SK-N-SH (cell line): ENCODE data around the gene ARMC8. TPM values are rescaled to one million over a fixed set of nuclear protein-coding genes. Genes with fewer than 3 reads are reported as not detected.

Source experiments
- CTCF ChIA-PET: fragments of 300-600, 350-600 bp; formaldehyde crosslinking; extraction: SDS; loops from one replicate; lab custom pipeline; 2021; lab: Yijun Ruan, JAX
- POLR2A ChIA-PET: fragments of 350-600 bp; sonication (Branson Sonifier 250); formaldehyde crosslinking; extraction: SDS; loops from one replicate; lab custom pipeline; 2020; ENCODE audit warnings: antibody characterized with exemption, inconsistent platforms; lab: Yijun Ruan, JAX
- DNase-seq: peaks from one replicate; pipeline ENCODE4 v3.0.0; 2012
- H2AFZ ChIP-seq: fragments of 200-600 bp; sonication (generic); 2 replicates; pipeline ENCODE4 v1.8.1; 2016; ENCODE audit warnings: antibody characterized with exemption, mild to moderate bottlenecking, low read depth
- H3F3A ChIP-seq: fragments of 200-600 bp; sonication (generic); replicated peaks from 2 replicates; pipeline ENCODE3; 2016; ENCODE audit warnings: antibody characterized with exemption, mild to moderate bottlenecking; ENCODE audit not compliant: insufficient read depth
- H3K27ac ChIP-seq, 2 experiments: fragments of 200-500 bp in 1 of 2; fragments of 200-600 bp in 1 of 2; sonication (Bioruptor generic) in 1 of 2; sonication (generic), shearing (Covaris generic) in 1 of 2; 2 replicates each; pipeline versions ENCODE4 v1.5.1 to v1.6.1; 2014 to 2016; ENCODE audit warnings: low read depth in 2 of 2, inconsistent platforms in 1 of 2, low read length in 1 of 2, mild to moderate bottlenecking in 1 of 2, mixed read lengths in 1 of 2
- H3K27me3 ChIP-seq: fragments of 200-600 bp; sonication (generic), shearing (Covaris generic); 2 replicates; pipeline ENCODE4 v1.6.1; 2016; ENCODE audit warnings: mixed run types; ENCODE audit not compliant: insufficient read depth
- H3K36me3 ChIP-seq, 2 experiments: fragments of 200-500 bp in 1 of 2; fragments of 200-600 bp in 1 of 2; sonication (Bioruptor generic) in 1 of 2; sonication (generic) in 1 of 2; replicated peaks in 1 of 2; 2 replicates each; pipeline versions ENCODE3 to v1.5.1; 2014 to 2016; ENCODE audit warnings: low read length in 1 of 2, mild to moderate bottlenecking in 1 of 2; ENCODE audit not compliant: insufficient read depth in 2 of 2, control insufficient read depth in 1 of 2
- H3K4me1 ChIP-seq, 2 experiments: fragments of 200-500 bp in 1 of 2; fragments of 200-600 bp in 1 of 2; sonication (Bioruptor generic) in 1 of 2; sonication (generic), shearing (Covaris generic) in 1 of 2; 2 replicates each; pipeline versions ENCODE4 v1.5.1 to v1.6.1; 2014 to 2016; ENCODE audit warnings: low read depth in 1 of 2, low read length in 1 of 2, mixed run types in 1 of 2; ENCODE audit not compliant: insufficient read depth in 2 of 2, control insufficient read depth in 1 of 2
- H3K4me2 ChIP-seq: fragments of 200-600 bp; sonication (generic), shearing (Covaris generic); 2 replicates; pipeline ENCODE4 v1.6.1; 2017; ENCODE audit warnings: mixed run types
- H3K4me3 ChIP-seq, 2 experiments: fragments of 200-500 bp in 1 of 2; fragments of 200-600 bp in 1 of 2; sonication (Bioruptor generic) in 1 of 2; sonication (generic), shearing (Covaris generic) in 1 of 2; 2 replicates each; pipeline versions ENCODE4 v1.5.1 to v1.8.1; 2014 to 2016; ENCODE audit warnings: low read depth in 2 of 2, inconsistent platforms in 1 of 2, low read length in 1 of 2, mild to moderate bottlenecking in 1 of 2, mixed read lengths in 1 of 2, moderate library complexity in 1 of 2
- H3K79me2 ChIP-seq: fragments of 200-600 bp; sonication (generic); 2 replicates; pipeline ENCODE4 v1.8.1; 2017; ENCODE audit warnings: mild to moderate bottlenecking; ENCODE audit not compliant: insufficient read depth
- H3K9ac ChIP-seq: fragments of 200-600 bp; sonication (generic); 2 replicates; pipeline ENCODE4 v1.6.1; 2017; ENCODE audit warnings: mixed run types
- H3K9me2 ChIP-seq: fragments of 200-600 bp; sonication (generic); 2 replicates; pipeline ENCODE4 v1.6.1; 2017; ENCODE audit warnings: mixed run types
- H3K9me3 ChIP-seq: fragments of 200-600 bp; sonication (generic); 2 replicates; pipeline ENCODE4 v1.6.1; 2017; ENCODE audit warnings: mixed run types, mild to moderate bottlenecking, moderate library complexity
- H4K20me1 ChIP-seq: fragments of 200-600 bp; sonication (generic); 2 replicates; pipeline ENCODE4 v1.6.1; 2017; ENCODE audit warnings: mild to moderate bottlenecking, mixed run types; ENCODE audit not compliant: insufficient read depth
- ELF1 ChIP-seq: IDR thresholded peaks from 2 replicates; pipeline ENCODE4 v1.4.0; 2012
- EP300 ChIP-seq, 2 experiments: IDR thresholded peaks; 2 replicates each; pipeline versions ENCODE4 v1.4.0 to v1.6.1; 2012; ENCODE audit warnings: borderline replicate concordance in 1 of 2, low read depth in 1 of 2, low read length in 1 of 2
- EZH2phosphoT487 ChIP-seq: fragments of 200-600 bp; sonication (generic); IDR thresholded peaks from 2 replicates; pipeline ENCODE4 v1.6.1; 2017; ENCODE audit warnings: low read depth, mixed run types, mild to moderate bottlenecking, antibody characterized with exemption, moderate library complexity, borderline replicate concordance
- FOSL2 ChIP-seq: IDR thresholded peaks from 2 replicates; pipeline ENCODE4 v1.4.0; 2012; ENCODE audit warnings: low read depth, mild to moderate bottlenecking, moderate library complexity, borderline replicate concordance
- GABPA ChIP-seq: IDR thresholded peaks from 2 replicates; pipeline ENCODE4 v1.4.0; 2012; ENCODE audit warnings: low read depth, mild to moderate bottlenecking
- GATA2 ChIP-seq: sonication (generic); formaldehyde crosslinking; IDR thresholded peaks from 2 replicates; pipeline ENCODE4 v1.5.0; 2020; ENCODE audit warnings: mild to moderate bottlenecking, missing genetic modification reagents
- MXI1 ChIP-seq: IDR thresholded peaks from 2 replicates; pipeline ENCODE4 v1.6.1; 2012; ENCODE audit warnings: mild to moderate bottlenecking, low read depth, low read length, improper control_type of control experiment
- RXRA ChIP-seq: IDR thresholded peaks from 2 replicates; pipeline ENCODE4 v1.4.0; 2012; ENCODE audit warnings: low read depth, mild to moderate bottlenecking, borderline replicate concordance
- SIN3A ChIP-seq: IDR thresholded peaks from 2 replicates; pipeline ENCODE4 v1.6.1; 2012; ENCODE audit warnings: low read depth, mild to moderate bottlenecking, low read length, moderate library complexity, borderline replicate concordance
- TEAD4 ChIP-seq: IDR thresholded peaks from 2 replicates; pipeline ENCODE4 v1.4.0; 2012; ENCODE audit warnings: mild to moderate bottlenecking, borderline replicate concordance; ENCODE audit not compliant: insufficient read depth
- WGBS: methylation state at CpG from one replicate; pipeline ENCODE4 v1.1.6; 2017; ENCODE audit warnings: low lambda C conversion rate; 5-methylcytosine and 5-hydroxymethylcytosine counted together
- polyA plus RNA-seq, 3 experiments: library from polyadenylated mRNA; depleted of rRNA; stranded (reverse); fragments of >200 nt; gene quantifications; 2 replicates each; pipeline ENCODE4 v1.2.3, GENCODE V29; 2012
- TF ChIP-seq, protein P1 (sequence below): IDR thresholded peaks from 2 replicates; pipeline ENCODE4 v1.4.0; 2012; ENCODE audit warnings: low read depth, borderline replicate concordance
- TF ChIP-seq, protein P2 (sequence below): fragments of 150-350 bp; IDR thresholded peaks from 2 replicates; pipeline ENCODE4 v1.6.1; 2016; ENCODE audit warnings: mild to moderate bottlenecking, low read depth, low read length
- TF ChIP-seq, protein P3 (sequence below): fragments of 200-600 bp; sonication (generic); IDR thresholded peaks from 2 replicates; pipeline ENCODE4 v1.6.1; 2017; ENCODE audit warnings: antibody characterized with exemption, mild to moderate bottlenecking, moderate library complexity
- TF ChIP-seq, protein P4 (sequence below): fragments of 150-350 bp; IDR thresholded peaks from 2 replicates; pipeline ENCODE4 v1.6.1; 2017; ENCODE audit warnings: antibody characterized with exemption, low read length, low read depth, borderline replicate concordance
- TF ChIP-seq, protein P5 (sequence below): IDR thresholded peaks from 2 replicates; pipeline ENCODE4 v1.4.0; 2012; ENCODE audit warnings: low read depth, borderline replicate concordance

The ARMC8 gene
- polyA plus RNA-seq, 1 of the 3 experiments (the other 2 are of a cell fraction) = 35.5 TPM

DNA sequence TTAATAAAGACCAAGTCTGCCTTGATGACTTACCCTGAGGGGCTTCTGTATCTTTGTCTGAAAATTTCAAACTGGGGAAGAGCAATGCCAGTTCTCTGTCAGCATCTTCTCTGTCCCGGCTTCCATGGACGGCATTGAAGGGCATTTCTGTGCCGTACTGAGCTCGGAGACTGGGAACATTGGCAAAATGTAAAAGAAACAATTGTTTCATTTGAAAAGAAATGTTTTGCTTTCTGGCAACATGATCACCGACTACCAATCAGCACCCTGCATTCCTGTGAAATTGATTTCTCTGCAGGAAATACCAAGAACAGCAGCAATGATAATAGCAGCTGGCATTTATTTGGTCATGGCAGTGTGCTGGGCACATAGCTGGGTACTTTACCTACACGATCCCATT, 116.4 kb downstream of the ARMC8 start:
- 91% methylated on average over 6 of the region's 6 CpGs for WGBS
- TF ChIP-seq MXI1 (no peak), SIN3A (no peak), ELF1 (no peak), RXRA (no peak), GABPA (no peak)
- TF ChIP-seq, protein P1, sequence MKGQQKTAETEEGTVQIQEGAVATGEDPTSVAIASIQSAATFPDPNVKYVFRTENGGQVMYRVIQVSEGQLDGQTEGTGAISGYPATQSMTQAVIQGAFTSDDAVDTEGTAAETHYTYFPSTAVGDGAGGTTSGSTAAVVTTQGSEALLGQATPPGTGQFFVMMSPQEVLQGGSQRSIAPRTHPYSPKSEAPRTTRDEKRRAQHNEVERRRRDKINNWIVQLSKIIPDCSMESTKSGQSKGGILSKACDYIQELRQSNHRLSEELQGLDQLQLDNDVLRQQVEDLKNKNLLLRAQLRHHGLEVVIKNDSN = no peak
- TF ChIP-seq, protein P2, sequence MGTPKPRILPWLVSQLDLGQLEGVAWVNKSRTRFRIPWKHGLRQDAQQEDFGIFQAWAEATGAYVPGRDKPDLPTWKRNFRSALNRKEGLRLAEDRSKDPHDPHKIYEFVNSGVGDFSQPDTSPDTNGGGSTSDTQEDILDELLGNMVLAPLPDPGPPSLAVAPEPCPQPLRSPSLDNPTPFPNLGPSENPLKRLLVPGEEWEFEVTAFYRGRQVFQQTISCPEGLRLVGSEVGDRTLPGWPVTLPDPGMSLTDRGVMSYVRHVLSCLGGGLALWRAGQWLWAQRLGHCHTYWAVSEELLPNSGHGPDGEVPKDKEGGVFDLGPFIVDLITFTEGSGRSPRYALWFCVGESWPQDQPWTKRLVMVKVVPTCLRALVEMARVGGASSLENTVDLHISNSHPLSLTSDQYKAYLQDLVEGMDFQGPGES = no peak
- no peak overlapping the region for H3K4me2 ChIP-seq
- no peak for DNase-seq
- H3K9ac ChIP-seq = no peak overlapping the region
- H3K27me3 ChIP-seq = no peaks in the 10 kb centered on the region
- ChIA-PET CTCF (interaction anchor here (1.5 kb wide), 1 partner anchor 13 kb away, joined by 4 read pairs; no protein-coding TSS in a partner anchor), POLR2A (no interaction called here)
- H3F3A ChIP-seq = no peaks in the 10 kb centered on the region
- H3K27ac ChIP-seq = no peak overlapping the region
- no peak overlapping the region for H2AFZ ChIP-seq
- H3K9me2 ChIP-seq = no peaks in the 10 kb centered on the region
- no peak overlapping the region for H3K4me3 ChIP-seq
- no peaks in the 10 kb centered on the region for H3K9me3 ChIP-seq
- no peaks in the 10 kb centered on the region for H4K20me1 ChIP-seq
- H3K4me1 ChIP-seq = no peaks in the 10 kb centered on the region; a peak in 1 of 4 replicates
- no peaks in the 10 kb centered on the region for H3K79me2 ChIP-seq
- peaks cover 0 to 6% of the 10 kb centered on the region in 2 experiments for H3K36me3 ChIP-seq

DNA sequence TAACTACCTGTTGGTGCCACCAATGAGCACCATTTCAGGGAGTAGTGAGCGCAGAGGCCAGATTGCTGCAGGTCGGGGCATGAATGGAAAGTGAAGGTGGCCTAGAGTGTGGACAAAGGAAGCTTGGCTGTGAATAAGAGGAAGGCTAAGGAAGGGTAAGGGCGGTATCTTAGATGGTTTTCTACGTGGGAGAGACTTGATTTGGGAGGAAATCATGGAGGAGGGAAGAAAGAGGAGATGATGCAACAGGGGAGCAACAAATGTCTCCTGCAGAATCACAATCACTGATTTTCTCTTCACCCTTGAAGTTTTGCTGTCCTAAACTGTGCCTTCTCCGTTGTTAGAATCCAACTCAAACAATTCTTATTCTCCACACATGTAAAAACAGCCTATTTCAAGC, 120.8 kb downstream of the ARMC8 start:
- WGBS = 45% methylated on average over 5 of the region's 5 CpGs
- CTCF ChIA-PET = no interaction called here
- Histone ChIP-seq H3K27ac (no peak overlapping the region), H3K36me3 (no peaks in the 10 kb centered on the region), H3K9ac (no peak overlapping the region), H3K79me2 (no peaks in the 10 kb centered on the region), H3K27me3 (no peaks in the 10 kb centered on the region), H3K4me3 (no peak overlapping the region), H3K9me3 (0 out of 2 replicates have a peak, but pooled peaks cover 3% of the 10 kb centered on the region), H4K20me1 (no peaks in the 10 kb centered on the region), H2AFZ (no peak overlapping the region), H3K4me2 (no peak overlapping the region), H3K4me1 (no peaks in the 10 kb centered on the region; a peak in 1 of 4 replicates), H3F3A (no peaks in the 10 kb centered on the region), H3K9me2 (no peaks in the 10 kb centered on the region)
- no peak for DNase-seq
- TF ChIP-seq, protein P3, sequence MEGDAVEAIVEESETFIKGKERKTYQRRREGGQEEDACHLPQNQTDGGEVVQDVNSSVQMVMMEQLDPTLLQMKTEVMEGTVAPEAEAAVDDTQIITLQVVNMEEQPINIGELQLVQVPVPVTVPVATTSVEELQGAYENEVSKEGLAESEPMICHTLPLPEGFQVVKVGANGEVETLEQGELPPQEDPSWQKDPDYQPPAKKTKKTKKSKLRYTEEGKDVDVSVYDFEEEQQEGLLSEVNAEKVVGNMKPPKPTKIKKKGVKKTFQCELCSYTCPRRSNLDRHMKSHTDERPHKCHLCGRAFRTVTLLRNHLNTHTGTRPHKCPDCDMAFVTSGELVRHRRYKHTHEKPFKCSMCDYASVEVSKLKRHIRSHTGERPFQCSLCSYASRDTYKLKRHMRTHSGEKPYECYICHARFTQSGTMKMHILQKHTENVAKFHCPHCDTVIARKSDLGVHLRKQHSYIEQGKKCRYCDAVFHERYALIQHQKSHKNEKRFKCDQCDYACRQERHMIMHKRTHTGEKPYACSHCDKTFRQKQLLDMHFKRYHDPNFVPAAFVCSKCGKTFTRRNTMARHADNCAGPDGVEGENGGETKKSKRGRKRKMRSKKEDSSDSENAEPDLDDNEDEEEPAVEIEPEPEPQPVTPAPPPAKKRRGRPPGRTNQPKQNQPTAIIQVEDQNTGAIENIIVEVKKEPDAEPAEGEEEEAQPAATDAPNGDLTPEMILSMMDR = no peak
- TF ChIP-seq FOSL2 = no peak
- TF ChIP-seq EP300 (IDR thresholded peaks at IDR 0.05; ENCODE audit: borderline replicate concordance in 1 of 2, low read depth in 1 of 2, low read length in 1 of 2) = no peak
- no peak for TF ChIP-seq GATA2 (CRISPR knock-in tag)
- TF ChIP-seq, protein P4, sequence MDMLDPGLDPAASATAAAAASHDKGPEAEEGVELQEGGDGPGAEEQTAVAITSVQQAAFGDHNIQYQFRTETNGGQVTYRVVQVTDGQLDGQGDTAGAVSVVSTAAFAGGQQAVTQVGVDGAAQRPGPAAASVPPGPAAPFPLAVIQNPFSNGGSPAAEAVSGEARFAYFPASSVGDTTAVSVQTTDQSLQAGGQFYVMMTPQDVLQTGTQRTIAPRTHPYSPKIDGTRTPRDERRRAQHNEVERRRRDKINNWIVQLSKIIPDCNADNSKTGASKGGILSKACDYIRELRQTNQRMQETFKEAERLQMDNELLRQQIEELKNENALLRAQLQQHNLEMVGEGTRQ = no peak
- no peak for TF ChIP-seq TEAD4
- TF ChIP-seq EZH2phosphoT487 = no peak
- TF ChIP-seq, protein P5, sequence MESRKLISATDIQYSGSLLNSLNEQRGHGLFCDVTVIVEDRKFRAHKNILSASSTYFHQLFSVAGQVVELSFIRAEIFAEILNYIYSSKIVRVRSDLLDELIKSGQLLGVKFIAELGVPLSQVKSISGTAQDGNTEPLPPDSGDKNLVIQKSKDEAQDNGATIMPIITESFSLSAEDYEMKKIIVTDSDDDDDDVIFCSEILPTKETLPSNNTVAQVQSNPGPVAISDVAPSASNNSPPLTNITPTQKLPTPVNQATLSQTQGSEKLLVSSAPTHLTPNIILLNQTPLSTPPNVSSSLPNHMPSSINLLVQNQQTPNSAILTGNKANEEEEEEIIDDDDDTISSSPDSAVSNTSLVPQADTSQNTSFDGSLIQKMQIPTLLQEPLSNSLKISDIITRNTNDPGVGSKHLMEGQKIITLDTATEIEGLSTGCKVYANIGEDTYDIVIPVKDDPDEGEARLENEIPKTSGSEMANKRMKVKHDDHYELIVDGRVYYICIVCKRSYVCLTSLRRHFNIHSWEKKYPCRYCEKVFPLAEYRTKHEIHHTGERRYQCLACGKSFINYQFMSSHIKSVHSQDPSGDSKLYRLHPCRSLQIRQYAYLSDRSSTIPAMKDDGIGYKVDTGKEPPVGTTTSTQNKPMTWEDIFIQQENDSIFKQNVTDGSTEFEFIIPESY = no peak
- POLR2A ChIA-PET = no interaction called here
